SK-N-MC (cell line): ENCODE results near the gene IPO7.

ENCODE experiments used
- DNase-seq: peaks from one replicate; pipeline ENCODE4 v3.0.0-alpha.2; 2011; ENCODE audit warnings: low read depth, low spot score
- H3K27ac ChIP-seq: fragments of 200-600 bp; sonication (generic); 2 replicates; pipeline ENCODE4 v1.5.1; 2016; ENCODE audit warnings: mixed run types
- H3K36me3 ChIP-seq: fragments of 200-600 bp; sonication (generic); 2 replicates; pipeline ENCODE4 v1.6.1; 2017; ENCODE audit warnings: antibody characterized with exemption, low read length, mixed read lengths; ENCODE audit not compliant: insufficient read depth
- H3K4me3 ChIP-seq: fragments of 200-600 bp; sonication (generic); 2 replicates; pipeline ENCODE4 v1.5.1; 2016
- H3K9ac ChIP-seq: fragments of 200-600 bp; sonication (generic); 2 replicates; pipeline ENCODE4 v1.8.0; 2017; ENCODE audit warnings: mixed run types, mixed read lengths; ENCODE audit not compliant: insufficient read length
- H3K9me3 ChIP-seq: fragments of 200-600 bp; sonication (generic); 2 replicates; pipeline ENCODE4 v1.6.1; 2017; ENCODE audit warnings: low read depth, mild to moderate bottlenecking, antibody characterized with exemption, low read length, moderate library complexity, mixed read lengths
- EZH2 ChIP-seq: fragments of 200-600 bp; sonication (generic); IDR thresholded peaks from one replicate; pipeline ENCODE4 v1.6.1; 2017; ENCODE audit warnings: antibody characterized with exemption
- FOXP2 ChIP-seq: optimal IDR thresholded peaks from 2 replicates; pipeline ENCODE3; 2011; ENCODE audit warnings: mild to moderate bottlenecking, moderate library complexity; ENCODE audit not compliant: insufficient read depth; ENCODE audit errors: extremely low read length, control extremely low read depth
- POLR2AphosphoS5 ChIP-seq: IDR thresholded peaks from 2 replicates; pipeline ENCODE4 v1.6.1; 2012; ENCODE audit warnings: mild to moderate bottlenecking, low read depth, low read length, borderline replicate concordance

IPO7 gene

DNA sequence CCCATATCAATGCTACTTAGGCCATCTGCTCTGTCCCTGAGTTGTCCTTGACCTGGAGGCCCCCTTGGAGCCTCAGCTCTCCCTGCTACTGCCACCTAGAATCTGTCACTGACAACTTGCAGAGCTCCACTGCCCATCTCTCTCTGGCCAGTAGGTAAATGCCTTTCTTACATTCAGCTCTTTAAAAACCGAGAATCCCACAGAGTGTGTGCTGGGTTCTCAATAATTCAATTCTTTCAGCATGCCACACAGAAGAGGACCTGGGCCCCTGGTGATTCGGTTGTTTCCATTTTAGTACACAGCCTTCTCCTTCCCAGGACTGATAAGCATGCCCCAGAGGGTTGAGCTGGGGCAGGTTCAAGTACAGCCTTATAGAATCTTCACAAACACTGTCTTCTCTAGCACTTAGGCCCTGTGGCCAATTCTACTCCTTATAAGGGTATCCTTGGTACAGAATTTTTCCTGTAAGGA lies 22.0 kb upstream of the IPO7 start:
- peak overlapping the region; percentile 24 for H3K9ac ChIP-seq
- H3K4me3 ChIP-seq: no peak overlapping the region
- TF ChIP-seq POLR2AphosphoS5 (no peak), EZH2 (no peak), FOXP2 (no peak)
- no peaks in the 10 kb centered on the region for H3K9me3 ChIP-seq
- no peak for DNase-seq
- H3K27ac ChIP-seq: peak overlapping the region; percentile 99
- no peaks in the 10 kb centered on the region for H3K36me3 ChIP-seq

DNA sequence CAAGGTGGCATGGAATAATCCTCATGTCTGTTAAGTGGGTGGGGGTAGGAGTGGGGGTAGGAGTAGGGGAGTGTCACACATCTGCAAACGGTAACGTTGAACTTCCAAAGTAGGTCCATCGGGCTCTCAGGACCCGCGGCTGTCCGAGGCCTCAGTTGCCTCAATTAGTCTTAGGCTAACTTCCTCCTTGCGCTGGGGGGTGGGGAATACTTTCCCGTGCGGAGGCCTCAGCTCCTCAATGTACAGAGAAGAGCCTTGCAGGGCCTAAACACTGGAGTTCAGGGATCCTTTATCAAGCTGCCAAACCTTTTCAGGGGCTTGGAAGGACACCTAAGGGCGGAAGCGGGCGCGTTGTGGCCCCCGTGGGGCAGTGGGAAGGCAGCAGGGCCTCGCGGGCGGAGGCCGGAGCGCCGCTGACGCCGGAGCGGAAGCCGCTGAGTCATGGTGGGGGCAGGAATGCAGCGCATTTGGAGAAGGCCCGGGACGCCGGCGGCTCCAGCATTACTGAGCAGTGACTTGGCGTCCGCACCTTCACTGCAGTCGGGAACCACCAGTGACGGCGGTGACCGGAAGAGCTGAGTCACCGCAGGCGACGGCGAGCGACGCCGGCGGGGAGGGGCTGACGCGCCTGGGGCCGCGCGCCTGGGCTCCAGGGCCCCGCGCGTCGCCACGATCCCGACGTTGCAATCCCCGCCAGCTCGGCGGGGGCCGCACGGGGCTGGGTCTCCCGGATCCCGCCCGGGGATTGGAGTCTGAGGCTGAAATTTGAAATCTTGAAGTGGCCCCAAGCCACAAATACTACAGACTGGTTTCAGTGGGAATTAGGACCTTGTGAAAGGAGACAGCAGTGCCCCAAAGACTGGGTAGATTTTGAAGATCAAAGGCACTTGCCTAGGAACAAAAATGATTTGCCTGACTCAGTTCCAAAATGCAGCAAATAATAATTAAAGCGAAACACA lies 20.2 kb upstream of the IPO7 start:
- H3K36me3 ChIP-seq: no peaks in the 10 kb centered on the region
- no peaks in the 10 kb centered on the region for H3K9me3 ChIP-seq
- H3K4me3 ChIP-seq: peak overlapping the region; percentile 74
- peak overlapping the region; percentile 99 for H3K27ac ChIP-seq
- peak; percentile 42 for TF ChIP-seq POLR2AphosphoS5
- TF ChIP-seq EZH2: no peak
- H3K9ac ChIP-seq: peak overlapping the region; percentile 84
- peak; percentile 37 for DNase-seq

DNA sequence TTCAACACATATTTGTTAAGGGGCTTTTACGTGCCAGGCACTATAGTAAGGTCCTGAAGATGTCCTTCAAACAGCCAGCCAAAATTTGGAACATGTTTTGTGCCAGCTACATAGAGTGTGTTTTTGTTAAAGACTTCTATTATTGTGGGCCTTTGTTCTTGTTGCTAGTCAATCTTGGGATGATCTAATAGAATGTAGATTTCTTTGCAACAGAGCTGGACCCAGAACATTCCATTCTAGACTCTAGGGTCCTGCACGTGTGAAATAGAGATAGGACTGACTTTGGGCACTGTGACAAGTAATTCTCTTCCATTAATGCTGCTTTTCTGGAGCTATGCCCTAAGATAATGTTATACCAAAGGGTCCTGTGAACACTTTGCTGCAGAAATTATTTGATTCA lies 16.9 kb upstream of the IPO7 start:
- no peaks in the 10 kb centered on the region for H3K9me3 ChIP-seq

DNA sequence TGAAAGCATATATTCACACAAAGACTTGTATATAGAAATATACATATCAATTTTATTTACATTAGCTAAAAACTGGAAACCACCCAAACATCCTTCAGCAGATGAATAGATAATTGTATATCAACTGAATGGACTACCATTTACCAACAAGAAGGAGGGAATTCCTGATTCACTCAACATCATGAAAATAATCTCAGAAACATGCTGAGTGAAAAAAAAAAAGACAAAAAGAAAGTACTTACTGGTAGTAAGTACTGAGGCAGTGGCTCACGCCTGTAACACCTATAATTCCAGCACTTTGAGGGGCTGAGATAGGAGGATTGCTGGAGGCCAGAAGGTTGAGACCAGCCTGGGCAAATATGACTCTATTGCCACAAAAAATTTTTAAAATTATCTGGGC lies 7.4 kb upstream of the IPO7 start:
- peak overlapping the region; percentile 48; the same call in 1 of the 2 replicates for H3K27ac ChIP-seq

More for the DNA sequence above, 16.9 kb upstream of the IPO7 start:
- no peaks in the 10 kb centered on the region for H3K36me3 ChIP-seq
- TF ChIP-seq POLR2AphosphoS5 (no peak), FOXP2 (no peak), EZH2 (no peak)
- H3K27ac ChIP-seq: peak overlapping the region; percentile 51; the same call in 1 of the 2 replicates
- H3K9ac ChIP-seq: no peak overlapping the region
- H3K4me3 ChIP-seq: no peak overlapping the region
- DNase-seq: no peak

DNA sequence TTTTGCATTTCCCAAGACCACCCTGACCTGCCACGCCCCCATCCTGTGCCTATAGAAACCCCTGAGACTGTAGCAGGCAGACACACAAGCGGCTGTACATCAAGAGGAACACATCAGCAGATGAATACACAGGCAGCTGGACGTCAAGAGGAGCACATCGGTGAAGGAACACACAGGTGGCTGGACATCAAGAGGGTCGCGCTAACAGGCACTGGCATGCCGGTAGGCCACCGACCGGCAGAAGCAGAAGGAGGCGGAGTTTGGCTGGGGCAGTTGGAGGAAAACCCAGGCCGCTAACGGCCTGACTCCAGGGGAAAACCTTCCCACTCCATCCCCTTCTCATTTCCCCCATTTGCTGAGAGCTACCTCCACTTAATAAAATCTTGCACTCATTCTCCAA lies 5.4 kb upstream of the IPO7 start:
- H3K36me3 ChIP-seq: no peaks in the 10 kb centered on the region
- no peak overlapping the region for H3K4me3 ChIP-seq
- TF ChIP-seq POLR2AphosphoS5 (no peak), EZH2 (no peak), FOXP2 (no peak)
- no peaks in the 10 kb centered on the region for H3K9me3 ChIP-seq
- H3K27ac ChIP-seq: no peak overlapping the region
- no peak for DNase-seq
- no peak overlapping the region for H3K9ac ChIP-seq

More for the DNA sequence above, 7.4 kb upstream of the IPO7 start:
- DNase-seq: no peak
- no peaks in the 10 kb centered on the region for H3K9me3 ChIP-seq
- H3K9ac ChIP-seq: no peak overlapping the region
- no peak for TF ChIP-seq EZH2
- TF ChIP-seq FOXP2: no peak
- no peak for TF ChIP-seq POLR2AphosphoS5
- no peak overlapping the region for H3K4me3 ChIP-seq
- no peaks in the 10 kb centered on the region for H3K36me3 ChIP-seq

DNA sequence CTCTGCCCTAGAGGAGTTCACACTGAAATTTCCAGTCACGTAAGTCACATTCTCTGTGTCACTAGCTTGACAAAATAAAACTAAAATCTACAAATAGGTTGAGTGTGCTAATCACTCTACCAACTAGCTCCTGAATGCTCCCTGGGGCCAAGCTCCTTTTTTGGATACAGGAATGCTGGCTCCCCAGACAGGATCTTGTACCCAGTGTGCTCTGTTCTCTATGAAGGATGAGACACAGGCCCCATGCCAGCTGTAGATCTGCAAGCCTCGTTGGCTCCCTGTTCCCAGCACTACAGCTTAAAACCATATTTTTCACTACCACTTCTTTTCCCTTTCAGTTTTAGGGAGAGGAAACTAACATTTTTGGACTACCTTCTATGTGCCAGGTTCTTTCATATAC lies 3.7 kb upstream of the IPO7 start:
- DNase-seq: no peak
- Histone ChIP-seq H3K9me3 (no peaks in the 10 kb centered on the region), H3K36me3 (no peaks in the 10 kb centered on the region), H3K4me3 (no peak overlapping the region), H3K27ac (peak overlapping the region; percentile 77), H3K9ac (peak overlapping the region; percentile 44)
- TF ChIP-seq FOXP2: no peak
- TF ChIP-seq EZH2: no peak
- TF ChIP-seq POLR2AphosphoS5: no peak

DNA sequence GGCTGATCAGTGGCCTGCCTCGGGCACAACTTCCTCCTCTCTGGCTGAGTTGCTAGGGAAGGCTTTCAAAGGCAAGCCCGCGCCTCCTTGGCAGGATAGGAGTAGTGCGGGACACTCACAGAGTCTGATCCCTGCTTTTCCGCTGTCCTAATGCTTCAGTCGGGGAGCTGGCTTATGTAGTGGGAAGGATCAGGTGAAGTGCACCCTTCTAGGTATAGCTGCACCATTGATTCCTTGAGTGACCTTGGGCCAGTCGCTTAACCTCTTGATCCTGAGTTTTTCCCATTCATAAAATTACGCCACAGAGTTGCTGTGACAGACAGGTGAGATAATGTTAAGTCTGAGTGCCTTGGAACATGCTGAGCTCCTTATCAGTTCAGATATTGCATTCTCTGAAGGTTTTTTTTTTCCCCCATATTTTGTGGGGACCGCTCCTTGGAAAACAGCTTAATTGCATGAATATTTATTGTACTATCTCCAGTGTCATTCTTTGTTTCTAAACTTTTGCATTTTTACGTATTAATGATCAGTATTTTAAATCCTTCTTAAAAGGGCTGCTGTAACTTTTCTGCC lies 961 bp downstream of the IPO7 start:
- Histone ChIP-seq H3K36me3 (peaks cover 37% of the 10 kb centered on the region), H3K9me3 (no peaks in the 10 kb centered on the region), H3K27ac (peak overlapping the region; percentile 75), H3K9ac (peak overlapping the region; percentile 98), H3K4me3 (peak overlapping the region; percentile 95)
- DNase-seq: no peak
- TF ChIP-seq POLR2AphosphoS5 (no peak), EZH2 (no peak), FOXP2 (no peak)

DNA sequence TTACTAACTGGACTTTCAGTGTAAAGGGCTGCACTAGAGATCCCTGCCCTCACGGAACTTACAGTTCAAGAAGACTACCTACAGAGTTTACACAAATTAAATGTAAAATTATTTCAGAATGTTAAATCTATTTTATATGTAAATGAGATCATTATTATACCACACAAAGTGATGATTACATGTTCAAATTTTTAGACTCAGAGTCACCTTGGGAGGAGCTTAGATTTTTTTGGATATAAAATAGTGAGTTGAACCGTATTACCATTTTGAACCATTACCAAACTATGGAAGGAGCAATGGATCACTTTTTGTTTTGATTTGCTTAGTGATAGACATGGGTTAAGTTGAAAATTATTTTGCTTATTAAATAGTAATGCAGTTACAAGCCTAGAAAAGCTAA lies 1.6 kb downstream of the IPO7 start:
- no peaks in the 10 kb centered on the region for H3K9me3 ChIP-seq
- TF ChIP-seq FOXP2: no peak
- H3K9ac ChIP-seq: peak overlapping the region; percentile 98
- H3K27ac ChIP-seq: peak overlapping the region; percentile 75; the same call in 1 of the 2 replicates
- H3K36me3 ChIP-seq: peaks cover 43% of the 10 kb centered on the region
- DNase-seq: no peak
- H3K4me3 ChIP-seq: peak overlapping the region; percentile 95

DNA sequence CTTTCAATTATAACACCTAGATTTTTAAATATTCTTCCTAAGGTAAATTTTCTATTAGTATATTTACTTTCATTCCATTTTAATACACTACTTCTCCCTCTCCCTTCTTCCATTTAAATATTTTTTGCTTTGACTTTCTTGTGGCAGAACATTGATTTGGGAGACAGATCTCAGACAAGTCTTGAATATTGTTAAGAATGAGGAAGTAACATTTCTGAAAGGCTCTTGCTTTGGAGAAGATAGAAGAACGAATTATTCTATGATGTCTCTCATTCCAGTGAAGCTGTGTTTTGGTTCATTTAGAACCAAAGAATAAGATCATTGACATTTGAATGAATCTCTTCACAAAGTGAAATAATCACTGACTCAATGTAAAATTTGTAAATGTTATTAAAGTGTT lies 2.4 kb downstream of the IPO7 start:
- Histone ChIP-seq H3K4me3 (peak overlapping the region; percentile 95), H3K9ac (peak overlapping the region; percentile 98), H3K36me3 (peaks cover 47% of the 10 kb centered on the region), H3K9me3 (no peaks in the 10 kb centered on the region), H3K27ac (no peak overlapping the region; the same call in 1 of the 2 replicates)
- DNase-seq: no peak
- TF ChIP-seq EZH2 (no peak), FOXP2 (no peak), POLR2AphosphoS5 (no peak)
